ENCODE results near the gene HES7.

The HES7 gene

DNA sequence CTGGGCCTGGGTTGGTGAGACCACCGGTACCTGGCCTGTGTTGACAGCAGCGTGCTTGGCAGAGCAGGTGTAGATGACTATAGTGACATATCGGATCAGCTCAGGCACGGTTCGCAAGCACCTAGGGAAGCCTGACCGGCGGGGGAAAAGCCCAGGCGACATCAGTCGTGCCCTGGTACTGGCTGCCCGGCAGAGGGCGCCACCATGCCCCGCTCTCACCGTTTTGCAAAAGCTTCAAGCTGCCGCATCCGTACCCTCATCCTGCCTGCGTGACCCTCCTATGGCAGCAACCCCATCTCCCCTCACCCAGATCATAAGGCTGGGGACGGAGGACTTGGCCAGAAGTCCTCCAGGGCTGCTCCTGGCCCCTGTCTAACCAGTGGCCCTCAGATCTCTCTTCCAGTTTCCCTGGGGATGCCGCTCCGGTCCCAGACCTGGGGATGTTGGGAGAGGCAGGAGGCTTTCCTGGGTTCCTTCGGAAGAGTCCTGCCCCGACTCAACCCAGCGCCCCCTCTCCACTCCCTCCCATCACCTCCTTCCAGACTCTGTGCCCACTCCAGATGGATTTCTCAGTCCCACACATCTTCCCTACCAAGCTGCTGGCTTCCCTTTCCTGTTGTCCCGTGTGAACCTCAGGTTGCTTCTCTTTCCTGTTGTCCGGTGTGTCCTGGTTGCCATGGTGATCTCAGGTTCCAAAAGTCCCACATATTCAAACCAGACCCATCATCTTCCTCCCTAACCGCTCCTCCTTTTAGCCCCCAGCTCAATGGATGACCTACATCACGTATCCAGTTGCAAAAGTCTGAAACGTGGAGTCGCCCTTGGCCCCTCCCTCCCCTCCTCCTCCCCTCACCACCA lies 50.0 kb downstream of the HES7 start:
- peak; percentile 65 to 82 for DNase-seq (ENCODE audit: low read depth in 2 of 2)

GRCh38 chr17:8072729-8073461 lies 51.0 kb downstream of the HES7 start:
- no peak for DNase-seq (ENCODE audit: low read depth in 2 of 2)

- no peak for DNase-seq (ENCODE audit: low read depth in 2 of 2)
Measured at GRCh38 chr17:8072341-8072728, 51.6 kb downstream of the HES7 start.

DNA sequence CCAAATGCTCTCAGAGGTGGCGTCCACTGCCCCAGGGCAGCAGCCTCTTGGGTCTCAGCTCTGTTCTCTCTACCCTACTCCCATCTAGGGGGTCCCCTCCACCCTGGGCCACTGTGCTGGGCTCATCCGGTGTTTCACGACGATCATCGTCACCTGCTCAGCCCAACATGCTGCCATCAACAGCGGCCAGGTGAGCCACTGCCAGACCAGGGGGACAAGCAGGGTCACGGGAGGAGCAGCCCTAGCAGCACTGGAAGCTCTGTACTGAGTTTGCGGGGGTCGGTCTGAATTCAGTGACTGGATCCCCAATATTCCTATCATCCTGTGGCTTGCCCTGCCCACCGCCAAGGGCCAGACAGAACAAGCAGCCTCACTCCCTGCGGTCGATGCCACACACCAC lies 52.4 kb downstream of the HES7 start:
- DNase-seq (ENCODE audit: low read depth in 2 of 2) = no peak
